Ovary (tissue), 3 donors: Measurements from ENCODE around the gene OARD1.

Experiments used
- CTCF ChIP-seq, 3 donors: fragments of 450-650 bp in 2 of 3; fragments of 200-600 bp in 1 of 3; IDR thresholded peaks; one replicate each; pipeline versions ENCODE4 v1.5.1 to v1.8.0; 2016 to 2022; ENCODE audit warnings: antibody characterized with exemption in 3 of 3, mild to moderate bottlenecking in 1 of 3
- POLR2A ChIP-seq: fragments of 450-650 bp; IDR thresholded peaks from one replicate; pipeline ENCODE4 v1.6.1; 2017; ENCODE audit warnings: antibody characterized with exemption, mild to moderate bottlenecking, moderate library complexity
- donor health status: DM: no; HTN: no; CAD: no.

DNA sequence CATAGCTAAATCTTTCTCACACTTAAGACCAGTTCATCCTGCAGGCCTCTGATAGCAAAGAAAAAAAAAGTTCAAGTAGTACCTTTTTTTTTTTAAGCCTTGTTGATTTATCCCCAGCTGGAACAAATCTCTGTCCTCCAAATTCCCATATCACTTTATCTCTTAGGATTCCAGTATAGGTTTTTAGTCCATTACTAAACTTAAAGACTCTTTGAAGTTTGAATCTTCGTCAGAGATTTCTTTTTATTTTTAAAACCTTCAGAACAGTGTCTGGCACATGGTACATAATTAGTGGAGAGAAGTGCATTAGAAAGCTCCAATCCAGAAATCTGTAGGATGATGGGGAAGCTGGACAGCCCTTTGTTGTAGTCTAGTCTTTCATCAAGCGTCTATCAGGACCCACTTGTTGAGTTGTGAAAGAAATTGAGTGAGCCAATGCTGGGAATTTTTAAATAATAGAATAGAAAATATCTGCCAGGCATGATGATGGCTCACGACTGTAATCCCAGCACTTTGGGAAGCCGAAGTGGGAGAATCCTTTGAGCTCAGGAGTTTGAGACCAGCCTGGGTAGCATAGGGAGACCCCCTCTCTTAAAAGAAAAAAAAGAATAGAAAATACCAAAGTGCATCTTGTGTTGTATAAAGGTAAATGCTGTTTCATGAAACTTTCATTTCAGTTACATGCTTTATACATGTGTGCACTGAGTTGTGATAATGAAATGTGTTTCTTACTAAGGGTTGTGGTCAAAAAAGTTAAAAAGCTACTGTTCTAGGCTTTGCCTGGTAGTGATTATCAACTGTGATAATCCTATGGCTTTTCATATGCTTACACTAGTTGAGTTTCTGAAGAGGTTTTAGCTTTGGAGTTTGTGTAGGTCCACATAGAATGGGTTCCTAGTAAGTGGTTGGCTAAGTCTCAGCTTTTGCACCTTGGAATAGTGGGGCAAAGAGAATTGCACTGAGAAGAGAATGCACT, 3.8 kb upstream of the OARD1 start:
- TF ChIP-seq CTCF (IDR thresholded peaks at IDR 0.05) (no peak), POLR2A (no peak)
